ENCODE data around the gene CD300LF.

CD300LF gene

DNA sequence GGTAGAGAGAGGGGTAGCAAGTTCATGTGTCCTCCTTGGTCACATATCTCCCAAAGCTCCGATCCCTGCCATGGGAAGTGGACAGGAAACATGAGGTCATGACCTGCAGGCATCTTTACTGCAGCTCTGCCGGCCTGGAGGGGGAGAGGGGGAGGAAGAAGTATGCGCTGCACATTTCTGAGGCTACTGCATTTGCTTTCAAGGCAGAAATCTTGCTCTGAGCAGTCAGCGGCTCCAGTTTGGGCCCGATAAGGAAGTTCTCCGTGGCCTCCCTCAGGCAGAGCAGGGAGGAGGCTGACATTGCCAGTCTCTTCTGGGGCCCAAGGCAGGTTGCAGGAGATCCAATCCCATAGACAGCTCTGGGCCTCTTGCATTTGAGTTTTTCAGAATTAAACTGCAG, 34.2 kb upstream of the CD300LF start:
- H4K20me1 ChIP-seq (ENCODE audit: insufficient read depth, low read length), result no peaks in the 10 kb centered on the region
- peaks cover 26% of the 10 kb centered on the region for H3K4me1 ChIP-seq (ENCODE audit: insufficient read depth, low read length, severe bottlenecking)
- H3K79me2 ChIP-seq (ENCODE audit: insufficient read depth, low read length), result no peaks in the 10 kb centered on the region
- no peak overlapping the region for H3K9ac ChIP-seq (ENCODE audit: low read length)
- H3K9me2 ChIP-seq (ENCODE audit: low read depth, low read length), result no peaks in the 10 kb centered on the region
- no peak overlapping the region for H3K4me2 ChIP-seq (ENCODE audit: low read length)
- H3F3A ChIP-seq (ENCODE audit: insufficient read depth, low read length), result no peaks in the 10 kb centered on the region
- H3K4me3 ChIP-seq (ENCODE audit: low read depth, low read length, poor library complexity, severe bottlenecking), result no peak overlapping the region
- no peak for TF ChIP-seq CTCF (IDR thresholded peaks at IDR 0.05; ENCODE audit: low read length)
- no peak for TF ChIP-seq EZH2 (IDR thresholded peaks at IDR 0.05; ENCODE audit: borderline replicate concordance, low read length)
- no peak overlapping the region for H2AFZ ChIP-seq (ENCODE audit: low read length)
- no peak overlapping the region for H3K27ac ChIP-seq (ENCODE audit: low read depth, low read length, poor library complexity, severe bottlenecking)
- no peaks in the 10 kb centered on the region for H3K27me3 ChIP-seq (ENCODE audit: insufficient read depth, low read length)
- H3K36me3 ChIP-seq (ENCODE audit: insufficient read depth, low read length), result no peaks in the 10 kb centered on the region
- no peaks in the 10 kb centered on the region for H3K9me3 ChIP-seq (ENCODE audit: low read length)

DNA sequence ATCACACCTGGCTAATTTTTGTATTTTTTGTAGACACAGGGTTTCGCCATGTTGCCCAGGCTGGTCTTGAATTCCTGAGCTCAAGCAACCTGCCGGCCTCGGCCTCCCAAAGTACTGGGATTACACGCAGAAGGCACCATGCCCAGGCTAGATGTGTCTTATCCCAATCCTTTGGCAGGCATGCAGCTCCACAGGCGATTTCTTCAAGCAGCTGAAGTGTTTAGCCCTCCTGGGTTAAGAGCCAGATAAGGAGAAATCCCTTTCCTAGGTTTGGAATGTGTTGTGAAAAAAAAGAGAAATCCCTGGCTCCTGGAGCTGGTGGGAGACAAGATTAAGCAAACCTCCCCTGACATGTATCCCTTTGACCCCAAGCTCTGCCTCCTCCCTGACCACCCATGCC, 33.7 kb upstream of the CD300LF start:
- no peak overlapping the region for H3K4me2 ChIP-seq (ENCODE audit: low read length)
- no peaks in the 10 kb centered on the region for H4K20me1 ChIP-seq (ENCODE audit: insufficient read depth, low read length)
- H2AFZ ChIP-seq (ENCODE audit: low read length), result no peak overlapping the region
- H3K36me3 ChIP-seq (ENCODE audit: insufficient read depth, low read length), result no peaks in the 10 kb centered on the region
- H3K9ac ChIP-seq (ENCODE audit: low read length), result no peak overlapping the region
- no peak for TF ChIP-seq CTCF (IDR thresholded peaks at IDR 0.05; ENCODE audit: low read length)
- TF ChIP-seq EZH2 (IDR thresholded peaks at IDR 0.05; ENCODE audit: borderline replicate concordance, low read length), result no peak
- H3K9me3 ChIP-seq (ENCODE audit: low read length), result no peaks in the 10 kb centered on the region
- no peaks in the 10 kb centered on the region for H3F3A ChIP-seq (ENCODE audit: insufficient read depth, low read length)
- H3K9me2 ChIP-seq (ENCODE audit: low read depth, low read length), result no peaks in the 10 kb centered on the region
- H3K4me1 ChIP-seq (ENCODE audit: insufficient read depth, low read length, severe bottlenecking), result peaks cover 29% of the 10 kb centered on the region
- H3K27me3 ChIP-seq (ENCODE audit: insufficient read depth, low read length), result no peaks in the 10 kb centered on the region
- no peaks in the 10 kb centered on the region for H3K79me2 ChIP-seq (ENCODE audit: insufficient read depth, low read length)
- no peak overlapping the region for H3K4me3 ChIP-seq (ENCODE audit: low read depth, low read length, poor library complexity, severe bottlenecking)
- no peak overlapping the region for H3K27ac ChIP-seq (ENCODE audit: low read depth, low read length, poor library complexity, severe bottlenecking)

- Histone ChIP-seq H3K4me2 (ENCODE audit: low read length) (no peak overlapping the region), H3K36me3 (ENCODE audit: insufficient read depth, low read length) (no peaks in the 10 kb centered on the region), H3K4me1 (ENCODE audit: insufficient read depth, low read length, severe bottlenecking) (peaks cover 29% of the 10 kb centered on the region), H3K27me3 (ENCODE audit: insufficient read depth, low read length) (no peaks in the 10 kb centered on the region), H3K9me3 (ENCODE audit: low read length) (no peaks in the 10 kb centered on the region), H3F3A (ENCODE audit: insufficient read depth, low read length) (no peaks in the 10 kb centered on the region), H3K9ac (ENCODE audit: low read length) (no peak overlapping the region), H3K27ac (ENCODE audit: low read depth, low read length, poor library complexity, severe bottlenecking) (no peak overlapping the region), H3K4me3 (ENCODE audit: low read depth, low read length, poor library complexity, severe bottlenecking) (no peak overlapping the region), H4K20me1 (ENCODE audit: insufficient read depth, low read length) (no peaks in the 10 kb centered on the region), H3K9me2 (ENCODE audit: low read depth, low read length) (no peaks in the 10 kb centered on the region), H3K79me2 (ENCODE audit: insufficient read depth, low read length) (no peaks in the 10 kb centered on the region), H2AFZ (ENCODE audit: low read length) (no peak overlapping the region)
- TF ChIP-seq CTCF (IDR thresholded peaks at IDR 0.05; ENCODE audit: low read length), result no peak
Observed at GRCh38 chr17:74745548-74746177, 32.9 kb upstream of the CD300LF start.

Measured in OCI-LY1 (cell line).